HG03060 (cell line): Measurements from ENCODE around the gene LPAR1.
"Not testable (repeated sequence)": the region's sequence is repeated elsewhere in the genome, so short reads cannot be mapped to it uniquely, and the experiment has no call there.

ENCODE experiments used
- ATAC-seq: cut with Tn5 transposase; IDR thresholded peaks from one replicate; pipeline ENCODE4 v1.9.1; 2021; ENCODE audit warnings: low read depth, moderate number of reproducible peaks; ENCODE audit not compliant: unreplicated experiment

Gene LPAR1

GRCh38 chr9:110837401-110838005 lies 200.8 kb downstream of the LPAR1 start:
- peak; percentile 74 for ATAC-seq

GRCh38 chr9:110835859-110836271 lies 202.4 kb downstream of the LPAR1 start:
- ATAC-seq: no peak

- ATAC-seq: no peak
Observed at GRCh38 chr9:110835404-110835803, 202.9 kb downstream of the LPAR1 start.

- ATAC-seq: no peak
Observed at GRCh38 chr9:110832926-110833325, 205.3 kb downstream of the LPAR1 start.

- no peak for ATAC-seq
Observed at GRCh38 chr9:110830495-110830894, 207.8 kb downstream of the LPAR1 start.

GRCh38 chr9:110828264-110828663 lies 210.0 kb downstream of the LPAR1 start:
- no peak for ATAC-seq

- not testable (repeated sequence) for ATAC-seq
Observed at GRCh38 chr9:110826400-110826799, 211.9 kb downstream of the LPAR1 start.

- no peak for ATAC-seq
Observed at GRCh38 chr9:110825950-110826349, 212.3 kb downstream of the LPAR1 start.

GRCh38 chr9:110825129-110825528 lies 213.1 kb downstream of the LPAR1 start:
- ATAC-seq: not testable (repeated sequence)
